Activated naive CD4-positive, alpha-beta T cell treated with anti-CD3 and anti-CD28 coated beads for 36 hours (primary cell): Measurements from ENCODE around the gene B3GNT2. TPM values are rescaled to one million over a fixed set of nuclear protein-coding genes. Genes with fewer than 3 reads are reported as not detected.

Experiments used
- CTCF ChIA-PET: fragments of 350-600 bp; sonication (Branson Sonifier 250); formaldehyde crosslinking; loops from one replicate; lab custom pipeline; 2021; ENCODE audit warnings: antibody characterized with exemption; lab: Charles Lee
- DNase-seq: peaks from one replicate; pipeline ENCODE4 v3.0.0-alpha.2; 2020
- H3K27ac Mint-ChIP-seq: one replicate; pipeline ENCODE4 v1.8.0; 2021; ENCODE audit warnings: mild to moderate bottlenecking, mixed read lengths
- H3K27me3 Mint-ChIP-seq: one replicate; pipeline ENCODE4 v1.8.0; 2021; ENCODE audit warnings: low read depth, mixed read lengths
- H3K36me3 Mint-ChIP-seq: one replicate; pipeline ENCODE4 v1.8.0; 2021; ENCODE audit warnings: low read depth, mixed read lengths
- H3K4me1 Mint-ChIP-seq: one replicate; pipeline ENCODE4 v1.8.0; 2021; ENCODE audit warnings: low read depth, mixed read lengths
- H3K4me3 Mint-ChIP-seq: one replicate; pipeline ENCODE4 v1.8.0; 2021; ENCODE audit warnings: mild to moderate bottlenecking, moderate library complexity, mixed read lengths
- H3K9me3 Mint-ChIP-seq: one replicate; pipeline ENCODE4 v1.8.0; 2021; ENCODE audit warnings: mixed read lengths
- intact Hi-C: fragments of 100-400 bp; cut with micrococcal nuclease; formaldehyde crosslinking; loops from one replicate; pipeline ENCODE4 v1.15.1; 2023
- total RNA-seq, 2 experiments: library from RNA; stranded (reverse); gene quantifications; one replicate each; pipeline ENCODE4 v1.2.3, GENCODE V29; 2021

Gene B3GNT2
- total RNA-seq, 2 experiments from 2014 or later: 31.2 to 33.0 TPM

GRCh38 chr2:62227386-62228075 is 31.6 kb downstream of the B3GNT2 start:
- CTCF ChIA-PET: interaction anchor here (0.6 to 0.7 kb wide), 3 partner anchors 108 to 904 kb away, joined by 3 to 4 read pairs (median 4); no protein-coding TSS in a partner anchor
- Mint-ChIP-seq H3K9me3 (no peaks in the 10 kb centered on the region), H3K4me1 (peaks cover 22% of the 10 kb centered on the region), H3K36me3 (peaks cover 35% of the 10 kb centered on the region), H3K27me3 (no peaks in the 10 kb centered on the region), H3K4me3 (no peak overlapping the region), H3K27ac (peak overlapping the region; percentile 1)
- intact Hi-C loops: no loop called here
- peak; percentile 32 for DNase-seq

- CTCF ChIA-PET: no interaction called here
- no peak overlapping the region for H3K27ac Mint-ChIP-seq
- no peaks in the 10 kb centered on the region for H3K27me3 Mint-ChIP-seq
- H3K4me3 Mint-ChIP-seq: no peak overlapping the region
- intact Hi-C loops: no loop called here
- DNase-seq: no peak
- H3K36me3 Mint-ChIP-seq: peaks cover 19% of the 10 kb centered on the region
- H3K9me3 Mint-ChIP-seq: no peaks in the 10 kb centered on the region
- H3K4me1 Mint-ChIP-seq: peaks cover 11% of the 10 kb centered on the region
These were observed 33.2 kb downstream of the B3GNT2 start for GRCh38 chr2:62229082-62229605.

GRCh38 chr2:62231541-62231940 is 35.6 kb downstream of the B3GNT2 start:
- CTCF ChIA-PET: no interaction called here
- no peak for DNase-seq
- H3K27ac Mint-ChIP-seq: no peak overlapping the region
- peaks cover 8% of the 10 kb centered on the region for H3K4me1 Mint-ChIP-seq
- H3K9me3 Mint-ChIP-seq: no peaks in the 10 kb centered on the region
- H3K36me3 Mint-ChIP-seq: peaks cover 4% of the 10 kb centered on the region
- intact Hi-C loops: no loop called here
- H3K4me3 Mint-ChIP-seq: no peak overlapping the region
- H3K27me3 Mint-ChIP-seq: no peaks in the 10 kb centered on the region

- intact Hi-C loops: no loop called here
- Mint-ChIP-seq H3K9me3 (no peaks in the 10 kb centered on the region), H3K4me3 (no peak overlapping the region), H3K27ac (no peak overlapping the region), H3K27me3 (no peaks in the 10 kb centered on the region), H3K36me3 (no peaks in the 10 kb centered on the region), H3K4me1 (no peaks in the 10 kb centered on the region)
- CTCF ChIA-PET: interaction anchor here (0.6 kb wide), 1 partner anchor 368 kb away, joined by 3 read pairs; no protein-coding TSS in a partner anchor
- no peak for DNase-seq
These were observed 39.1 kb downstream of the B3GNT2 start for GRCh38 chr2:62234755-62235655.

- Mint-ChIP-seq H3K27me3 (no peaks in the 10 kb centered on the region), H3K27ac (no peak overlapping the region), H3K9me3 (no peaks in the 10 kb centered on the region), H3K36me3 (no peaks in the 10 kb centered on the region), H3K4me1 (no peaks in the 10 kb centered on the region), H3K4me3 (no peak overlapping the region)
- DNase-seq: no peak
- intact Hi-C loops: no loop called here
- CTCF ChIA-PET: no interaction called here
These were observed 40.6 kb downstream of the B3GNT2 start for GRCh38 chr2:62236499-62236898.

- Mint-ChIP-seq H3K36me3 (no peaks in the 10 kb centered on the region), H3K4me1 (no peaks in the 10 kb centered on the region), H3K27me3 (no peaks in the 10 kb centered on the region), H3K27ac (no peak overlapping the region), H3K9me3 (no peaks in the 10 kb centered on the region), H3K4me3 (no peak overlapping the region)
- CTCF ChIA-PET: no interaction called here
- no peak for DNase-seq
- intact Hi-C loops: no loop called here
These were observed 42.3 kb downstream of the B3GNT2 start for GRCh38 chr2:62238236-62238635.

GRCh38 chr2:62240546-62240945 is 44.6 kb downstream of the B3GNT2 start:
- no peaks in the 10 kb centered on the region for H3K27me3 Mint-ChIP-seq
- intact Hi-C loops: no loop called here
- CTCF ChIA-PET: no interaction called here
- DNase-seq: no peak
- H3K4me3 Mint-ChIP-seq: no peak overlapping the region
- H3K9me3 Mint-ChIP-seq: no peaks in the 10 kb centered on the region
- no peaks in the 10 kb centered on the region for H3K36me3 Mint-ChIP-seq
- no peak overlapping the region for H3K27ac Mint-ChIP-seq
- H3K4me1 Mint-ChIP-seq: no peaks in the 10 kb centered on the region

GRCh38 chr2:62243983-62244382 is 48.1 kb downstream of the B3GNT2 start:
- Mint-ChIP-seq H3K27me3 (no peaks in the 10 kb centered on the region), H3K9me3 (no peaks in the 10 kb centered on the region), H3K27ac (no peak overlapping the region), H3K4me1 (no peaks in the 10 kb centered on the region), H3K4me3 (no peak overlapping the region), H3K36me3 (no peaks in the 10 kb centered on the region)
- intact Hi-C loops: no loop called here
- DNase-seq: no peak
- CTCF ChIA-PET: no interaction called here

- no peak for DNase-seq
- H3K9me3 Mint-ChIP-seq: no peaks in the 10 kb centered on the region
- H3K36me3 Mint-ChIP-seq: no peaks in the 10 kb centered on the region
- intact Hi-C loops: no loop called here
- no peak overlapping the region for H3K27ac Mint-ChIP-seq
- H3K27me3 Mint-ChIP-seq: no peaks in the 10 kb centered on the region
- no peaks in the 10 kb centered on the region for H3K4me1 Mint-ChIP-seq
- CTCF ChIA-PET: interaction anchor here (0.5 to 0.6 kb wide), 2 partner anchors 328 to 822 kb away, joined by 3 read pairs; no protein-coding TSS in a partner anchor
- H3K4me3 Mint-ChIP-seq: no peak overlapping the region
These were observed 52.3 kb downstream of the B3GNT2 start for GRCh38 chr2:62248226-62248625.

GRCh38 chr2:62250239-62250638 is 54.3 kb downstream of the B3GNT2 start:
- Mint-ChIP-seq H3K4me3 (no peak overlapping the region), H3K36me3 (no peaks in the 10 kb centered on the region), H3K4me1 (no peaks in the 10 kb centered on the region), H3K27ac (no peak overlapping the region), H3K9me3 (no peaks in the 10 kb centered on the region), H3K27me3 (no peaks in the 10 kb centered on the region)
- no peak for DNase-seq
- intact Hi-C loops: no loop called here
- CTCF ChIA-PET: interaction anchor here (0.6 to 0.7 kb wide), 3 partner anchors 153 to 1714 kb away, joined by 3 to 4 read pairs (median 3); no protein-coding TSS in a partner anchor

GRCh38 chr2:62254424-62255266 is 58.7 kb downstream of the B3GNT2 start:
- Mint-ChIP-seq H3K27me3 (no peaks in the 10 kb centered on the region), H3K36me3 (no peaks in the 10 kb centered on the region), H3K4me3 (no peak overlapping the region), H3K27ac (no peak overlapping the region), H3K4me1 (peaks cover 3% of the 10 kb centered on the region), H3K9me3 (no peaks in the 10 kb centered on the region)
- no peak for DNase-seq
- intact Hi-C loops: no loop called here
- CTCF ChIA-PET: no interaction called here

GRCh38 chr2:62257466-62257865 is 61.6 kb downstream of the B3GNT2 start:
- no peaks in the 10 kb centered on the region for H3K27me3 Mint-ChIP-seq
- H3K4me1 Mint-ChIP-seq: peaks cover 3% of the 10 kb centered on the region
- intact Hi-C loops: no loop called here
- no peak overlapping the region for H3K4me3 Mint-ChIP-seq
- H3K9me3 Mint-ChIP-seq: no peaks in the 10 kb centered on the region
- no peak overlapping the region for H3K27ac Mint-ChIP-seq
- DNase-seq: no peak
- CTCF ChIA-PET: no interaction called here
- H3K36me3 Mint-ChIP-seq: no peaks in the 10 kb centered on the region
